Measurements from ENCODE around the gene MAN1A1.
"Not testable (repeated sequence)": the region's sequence is repeated elsewhere in the genome, so short reads cannot be mapped to it uniquely, and the experiment has no call there.

The MAN1A1 gene

DNA sequence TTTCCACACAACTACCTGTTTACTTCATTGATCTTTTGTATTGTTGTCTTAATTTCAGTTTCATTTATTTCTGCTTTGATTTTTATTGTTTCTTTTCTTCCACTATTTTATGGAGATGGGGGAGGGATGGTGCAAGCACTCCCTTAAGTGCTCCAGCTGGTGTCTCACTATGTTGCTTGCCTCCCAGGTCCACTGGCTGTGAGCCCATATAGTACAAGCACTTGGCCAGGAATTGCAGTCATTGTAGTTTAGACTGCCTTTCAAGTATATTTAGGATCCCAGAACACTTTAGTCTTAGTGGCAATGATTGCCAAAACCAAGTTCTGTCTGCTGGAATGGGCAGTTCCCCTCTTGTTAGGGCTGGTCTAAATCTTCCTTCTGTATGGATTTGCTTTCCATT is 34.9 kb upstream of the MAN1A1 start:
- Histone ChIP-seq H2BK120ac (ENCODE audit: low read depth, low read length) (no peak overlapping the region), H3K4me1 (ENCODE audit: control insufficient read depth in 2 of 2, insufficient read depth in 1 of 2, low read depth in 1 of 2, low read length in 2 of 2) (no peaks in the 10 kb centered on the region), H3K4me3 (ENCODE audit: low read length in 2 of 2) (no peak overlapping the region), H4K8ac (ENCODE audit: low read depth, low read length) (no peak overlapping the region), H3K27me3 (ENCODE audit: control insufficient read depth in 3 of 3, insufficient read depth in 3 of 3, low read depth in 1 of 3, low read length in 3 of 3) (no peaks in the 10 kb centered on the region), H3K9me3 (replicated peaks in 1 of 2; ENCODE audit: control insufficient read depth in 2 of 2, insufficient read depth in 1 of 2, low read depth in 1 of 2, low read length in 2 of 2) (no peaks in the 10 kb centered on the region), H3K4me2 (ENCODE audit: insufficient read depth, low read length, poor library complexity, severe bottlenecking) (no peak overlapping the region), H2BK15ac (ENCODE audit: low read length) (no peak overlapping the region), H2AK5ac (ENCODE audit: low read depth, low read length) (no peak overlapping the region), H2AFZ (ENCODE audit: low read length) (no peak overlapping the region), H3K18ac (ENCODE audit: low read length) (no peak overlapping the region), H3K27ac (replicated peaks; ENCODE audit: low read length) (no peak overlapping the region), H2BK12ac (ENCODE audit: low read length) (no peak overlapping the region), H3K79me1 (ENCODE audit: low read depth, low read length) (no peaks in the 10 kb centered on the region), H3K9ac (ENCODE audit: low read depth, low read length, poor library complexity) (no peak overlapping the region), H3K23ac (ENCODE audit: low read depth, low read length, poor library complexity) (no peak overlapping the region), H4K91ac (ENCODE audit: low read depth, low read length, poor library complexity) (no peak overlapping the region), H3K4ac (ENCODE audit: low read length) (no peak overlapping the region), H3K36me3 (replicated peaks in 1 of 2; ENCODE audit: control insufficient read depth in 2 of 2, insufficient read depth in 2 of 2, low read length in 2 of 2) (no peaks in the 10 kb centered on the region), H2BK5ac (ENCODE audit: low read length) (no peak overlapping the region), H3K14ac (ENCODE audit: low read length) (no peak overlapping the region)
- DNase-seq (ENCODE audit: low spot score), result no peak

DNA sequence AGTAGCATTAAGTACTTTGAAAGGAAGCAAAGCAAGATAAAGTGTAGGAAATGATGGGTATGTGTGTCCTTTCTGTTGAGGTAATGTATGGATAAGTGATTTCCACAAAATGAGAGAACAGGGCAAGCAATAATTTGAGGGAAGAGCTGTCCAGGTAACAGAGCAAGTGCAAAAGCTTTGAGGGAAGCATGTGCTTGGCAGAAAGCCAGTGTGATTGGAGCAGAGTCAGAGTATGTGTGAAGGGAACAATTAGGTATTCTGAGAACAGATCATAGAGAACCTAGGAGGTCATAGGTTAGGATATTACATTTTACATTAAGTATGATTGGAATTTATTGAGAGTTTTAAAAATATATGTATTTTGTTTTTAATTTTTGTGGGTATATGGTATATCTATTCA is 30.2 kb upstream of the MAN1A1 start:
- Histone ChIP-seq H3K79me1 (ENCODE audit: low read depth, low read length) (no peaks in the 10 kb centered on the region), H2BK12ac (ENCODE audit: low read length) (no peak overlapping the region), H3K18ac (ENCODE audit: low read length) (no peak overlapping the region), H2BK15ac (ENCODE audit: low read length) (no peak overlapping the region), H3K9me3 (replicated peaks in 1 of 2; ENCODE audit: control insufficient read depth in 2 of 2, insufficient read depth in 1 of 2, low read depth in 1 of 2, low read length in 2 of 2) (no peaks in the 10 kb centered on the region), H2BK120ac (ENCODE audit: low read depth, low read length) (no peak overlapping the region), H2AFZ (ENCODE audit: low read length) (no peak overlapping the region), H3K4me2 (ENCODE audit: insufficient read depth, low read length, poor library complexity, severe bottlenecking) (no peak overlapping the region), H3K4me1 (ENCODE audit: control insufficient read depth in 2 of 2, insufficient read depth in 1 of 2, low read depth in 1 of 2, low read length in 2 of 2) (no peaks in the 10 kb centered on the region), H4K8ac (ENCODE audit: low read depth, low read length) (no peak overlapping the region), H3K14ac (ENCODE audit: low read length) (no peak overlapping the region), H3K4ac (ENCODE audit: low read length) (no peak overlapping the region), H3K27me3 (ENCODE audit: control insufficient read depth in 3 of 3, insufficient read depth in 3 of 3, low read depth in 1 of 3, low read length in 3 of 3) (no peaks in the 10 kb centered on the region), H3K27ac (replicated peaks; ENCODE audit: low read length) (no peak overlapping the region), H3K36me3 (replicated peaks in 1 of 2; ENCODE audit: control insufficient read depth in 2 of 2, insufficient read depth in 2 of 2, low read length in 2 of 2) (no peaks in the 10 kb centered on the region), H3K4me3 (ENCODE audit: low read length in 2 of 2) (no peak overlapping the region), H3K9ac (ENCODE audit: low read depth, low read length, poor library complexity) (no peak overlapping the region), H2BK5ac (ENCODE audit: low read length) (no peak overlapping the region), H4K91ac (ENCODE audit: low read depth, low read length, poor library complexity) (no peak overlapping the region), H2AK5ac (ENCODE audit: low read depth, low read length) (no peak overlapping the region), H3K23ac (ENCODE audit: low read depth, low read length, poor library complexity) (no peak overlapping the region)
- DNase-seq (ENCODE audit: low spot score), result no peak

DNA sequence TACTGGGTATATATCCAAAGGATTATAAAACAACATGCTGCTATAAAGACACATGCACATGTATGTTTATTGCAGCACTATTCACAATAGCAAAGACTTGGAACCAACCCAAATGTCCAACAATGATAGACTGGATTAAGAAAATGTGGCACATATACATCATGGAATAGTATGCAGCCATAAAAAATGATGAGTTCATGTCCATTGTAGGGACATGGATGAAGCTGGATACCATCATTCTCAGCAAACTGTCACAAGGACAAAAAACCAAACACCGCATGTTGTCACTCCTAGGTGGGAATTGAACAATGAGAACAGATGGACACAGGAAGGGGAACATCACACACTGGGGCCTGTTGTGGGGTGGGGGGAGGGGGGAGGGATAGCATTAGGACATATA is 27.5 kb upstream of the MAN1A1 start:
- not testable (repeated sequence) for H3K4me1 ChIP-seq (ENCODE audit: control insufficient read depth in 2 of 2, insufficient read depth in 1 of 2, low read depth in 1 of 2, low read length in 2 of 2); H3K4ac ChIP-seq (ENCODE audit: low read length); H3K27me3 ChIP-seq (ENCODE audit: control insufficient read depth in 3 of 3, insufficient read depth in 3 of 3, low read depth in 1 of 3, low read length in 3 of 3); H3K27ac ChIP-seq (replicated peaks; ENCODE audit: low read length); H3K18ac ChIP-seq (ENCODE audit: low read length); H3K4me2 ChIP-seq (ENCODE audit: insufficient read depth, low read length, poor library complexity, severe bottlenecking); H4K8ac ChIP-seq (ENCODE audit: low read depth, low read length); H3K9me3 ChIP-seq (replicated peaks in 1 of 2; ENCODE audit: control insufficient read depth in 2 of 2, insufficient read depth in 1 of 2, low read depth in 1 of 2, low read length in 2 of 2); H2BK12ac ChIP-seq (ENCODE audit: low read length); H3K4me3 ChIP-seq (ENCODE audit: low read length in 2 of 2); H2BK5ac ChIP-seq (ENCODE audit: low read length); H2BK15ac ChIP-seq (ENCODE audit: low read length); H2BK120ac ChIP-seq (ENCODE audit: low read depth, low read length); H3K36me3 ChIP-seq (replicated peaks in 1 of 2; ENCODE audit: control insufficient read depth in 2 of 2, insufficient read depth in 2 of 2, low read length in 2 of 2); H3K79me1 ChIP-seq (ENCODE audit: low read depth, low read length); H3K14ac ChIP-seq (ENCODE audit: low read length); DNase-seq (ENCODE audit: low spot score); H2AK5ac ChIP-seq (ENCODE audit: low read depth, low read length); H2AFZ ChIP-seq (ENCODE audit: low read length); H3K23ac ChIP-seq (ENCODE audit: low read depth, low read length, poor library complexity); H3K9ac ChIP-seq (ENCODE audit: low read depth, low read length, poor library complexity); H4K91ac ChIP-seq (ENCODE audit: low read depth, low read length, poor library complexity)
- no CpG with 5 or more reads among the region's 1 CpG for WGBS, 2 donors (ENCODE audit: extremely low coverage in 2 of 2, insufficient read length in 2 of 2, insufficient replicate concordance in 1 of 2)

DNA sequence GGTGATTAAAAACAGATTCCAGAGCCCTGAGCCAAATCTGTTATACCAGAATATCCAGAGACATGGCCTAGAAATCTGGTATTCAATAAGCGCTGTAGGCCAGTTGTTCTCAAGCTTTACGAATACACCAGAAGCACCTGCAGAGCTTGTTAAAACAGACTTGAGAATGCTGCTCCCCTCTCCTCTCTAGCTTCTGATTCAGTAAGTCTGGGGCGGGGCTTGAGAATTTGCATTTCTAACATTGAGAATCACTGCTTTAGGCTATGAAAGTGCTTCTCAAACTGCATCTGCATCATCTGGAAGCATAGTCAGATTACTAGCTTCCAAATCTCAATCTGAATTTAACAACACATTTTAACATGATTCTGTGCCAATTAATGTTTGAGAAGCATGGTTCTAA is 20.5 kb upstream of the MAN1A1 start:
- no CpG with 5 or more reads among the region's 3 CpGs for WGBS, 2 donors (ENCODE audit: extremely low coverage in 2 of 2, insufficient read length in 2 of 2, insufficient replicate concordance in 1 of 2)

More for the DNA sequence above, 20.5 kb upstream of the MAN1A1 start:
- Histone ChIP-seq H3K4ac (ENCODE audit: low read length) (no peak overlapping the region), H4K91ac (ENCODE audit: low read depth, low read length, poor library complexity) (no peak overlapping the region), H3K18ac (ENCODE audit: low read length) (no peak overlapping the region), H2AK5ac (ENCODE audit: low read depth, low read length) (no peak overlapping the region), H3K4me3 (ENCODE audit: low read length in 2 of 2) (no peak overlapping the region), H4K8ac (ENCODE audit: low read depth, low read length) (no peak overlapping the region), H3K14ac (ENCODE audit: low read length) (no peak overlapping the region), H2BK120ac (ENCODE audit: low read depth, low read length) (no peak overlapping the region), H2BK15ac (ENCODE audit: low read length) (no peak overlapping the region), H3K36me3 (replicated peaks in 1 of 2; ENCODE audit: control insufficient read depth in 2 of 2, insufficient read depth in 2 of 2, low read length in 2 of 2) (no peaks in the 10 kb centered on the region), H3K79me1 (ENCODE audit: low read depth, low read length) (no peaks in the 10 kb centered on the region), H3K4me2 (ENCODE audit: insufficient read depth, low read length, poor library complexity, severe bottlenecking) (no peak overlapping the region), H3K27ac (replicated peaks; ENCODE audit: low read length) (no peak overlapping the region), H3K9me3 (replicated peaks in 1 of 2; ENCODE audit: control insufficient read depth in 2 of 2, insufficient read depth in 1 of 2, low read depth in 1 of 2, low read length in 2 of 2) (no peaks in the 10 kb centered on the region), H2BK5ac (ENCODE audit: low read length) (no peak overlapping the region), H2AFZ (ENCODE audit: low read length) (no peak overlapping the region), H3K4me1 (ENCODE audit: control insufficient read depth in 2 of 2, insufficient read depth in 1 of 2, low read depth in 1 of 2, low read length in 2 of 2) (no peaks in the 10 kb centered on the region), H3K9ac (ENCODE audit: low read depth, low read length, poor library complexity) (no peak overlapping the region), H2BK12ac (ENCODE audit: low read length) (no peak overlapping the region), H3K23ac (ENCODE audit: low read depth, low read length, poor library complexity) (no peak overlapping the region), H3K27me3 (ENCODE audit: control insufficient read depth in 3 of 3, insufficient read depth in 3 of 3, low read depth in 1 of 3, low read length in 3 of 3) (no peaks in the 10 kb centered on the region)
- DNase-seq (ENCODE audit: low spot score), result no peak
